Neural progenitor cell (in vitro differentiated cells): ENCODE data around the gene KCNB1.

ENCODE experiments used
- CTCF ChIP-seq: fragments of 200-600 bp; sonication (generic); IDR thresholded peaks from 2 replicates; pipeline ENCODE4 v1.5.1; 2017; ENCODE audit warnings: antibody characterized with exemption, mild to moderate bottlenecking
- EZH2phosphoT487 ChIP-seq: fragments of 200-600 bp; sonication (generic); IDR thresholded peaks from 2 replicates; pipeline ENCODE4 v1.6.1; 2017; ENCODE audit warnings: antibody characterized with exemption

GRCh38 chr20:49461894-49462620 lies 20.4 kb downstream of the KCNB1 start:
- TF ChIP-seq CTCF (no peak), EZH2phosphoT487 (no peak)
